Measurements from ENCODE around the gene DOK7. TPM values are rescaled to one million over a fixed set of nuclear protein-coding genes. Genes with fewer than 3 reads are reported as not detected.

Gene DOK7
- total RNA-seq, 2 donors from 2014 or later = 8.2 to 16.4 TPM

- Histone ChIP-seq H3K27me3 (replicated peaks; ENCODE audit: insufficient read depth) (no peaks in the 10 kb centered on the region), H3K4me3 (no peak overlapping the region), H3K36me3 (peaks cover 0 to 6% of the 10 kb centered on the region in 2 donors), H3K4me1 (replicated peaks) (no peaks in the 10 kb centered on the region), H3K27ac (no peak overlapping the region), H3K9me3 (no peaks in the 10 kb centered on the region)
- no peak for DNase-seq (ENCODE audit: low spot score)
- TF ChIP-seq CTCF (IDR thresholded peaks at IDR 0.05) (no peak), POLR2AphosphoS5 (IDR thresholded peaks at IDR 0.05) (no peak), POLR2A (IDR thresholded peaks at IDR 0.05) (no peak)
- intact Hi-C loops (cut with DNase I) = no loop called here
- WGBS = 90% methylated on average over 17 of the region's 19 CpGs
Observed at GRCh38 chr4:3422808-3423297, 40.3 kb upstream of the DOK7 start.

- TF ChIP-seq CTCF (IDR thresholded peaks at IDR 0.05) = no peak
- TF ChIP-seq POLR2AphosphoS5 (IDR thresholded peaks at IDR 0.05) = no peak
- TF ChIP-seq POLR2A (IDR thresholded peaks at IDR 0.05) = no peak
- H3K9me3 ChIP-seq = no peaks in the 10 kb centered on the region
- 97% methylated on average over 13 of the region's 16 CpGs for WGBS
- H3K36me3 ChIP-seq = peaks cover 0 to 6% of the 10 kb centered on the region in 2 donors
- H3K4me3 ChIP-seq = no peak overlapping the region
- no peak for DNase-seq (ENCODE audit: low spot score)
- no peak overlapping the region for H3K27ac ChIP-seq
- intact Hi-C loops (cut with DNase I) = no loop called here
- no peaks in the 10 kb centered on the region for H3K4me1 ChIP-seq (replicated peaks)
- no peaks in the 10 kb centered on the region for H3K27me3 ChIP-seq (replicated peaks; ENCODE audit: insufficient read depth)
Observed at GRCh38 chr4:3423406-3423805, 39.7 kb upstream of the DOK7 start.

- Histone ChIP-seq H3K27ac (no peak overlapping the region), H3K9me3 (no peaks in the 10 kb centered on the region), H3K36me3 (peaks cover 0 to 6% of the 10 kb centered on the region in 2 donors), H3K4me1 (replicated peaks) (no peaks in the 10 kb centered on the region), H3K27me3 (replicated peaks; ENCODE audit: insufficient read depth) (no peaks in the 10 kb centered on the region), H3K4me3 (no peak overlapping the region)
- no peak for DNase-seq (ENCODE audit: low spot score)
- intact Hi-C loops (cut with DNase I) = no loop called here
- TF ChIP-seq POLR2AphosphoS5 (IDR thresholded peaks at IDR 0.05) (no peak), CTCF (IDR thresholded peaks at IDR 0.05) (no peak), POLR2A (IDR thresholded peaks at IDR 0.05) (no peak)
- WGBS = 93% methylated on average over 13 of the region's 13 CpGs
Observed at GRCh38 chr4:3423952-3424351, 39.2 kb upstream of the DOK7 start.

- Histone ChIP-seq H3K27ac (no peak overlapping the region), H3K27me3 (replicated peaks; ENCODE audit: insufficient read depth) (no peaks in the 10 kb centered on the region), H3K4me1 (replicated peaks) (no peaks in the 10 kb centered on the region), H3K9me3 (no peaks in the 10 kb centered on the region), H3K36me3 (peaks cover 0 to 11% of the 10 kb centered on the region in 2 donors), H3K4me3 (no peak overlapping the region)
- WGBS = 85% methylated on average over 20 of the region's 20 CpGs
- intact Hi-C loops (cut with DNase I) = no loop called here
- no peak for DNase-seq (ENCODE audit: low spot score)
- TF ChIP-seq POLR2AphosphoS5 (IDR thresholded peaks at IDR 0.05) = no peak
- no peak for TF ChIP-seq POLR2A (IDR thresholded peaks at IDR 0.05)
- TF ChIP-seq CTCF (IDR thresholded peaks at IDR 0.05) = no peak
Observed at GRCh38 chr4:3424522-3425095, 38.5 kb upstream of the DOK7 start.

GRCh38 chr4:3426465-3427133 is 36.5 kb upstream of the DOK7 start:
- Histone ChIP-seq H3K4me3 (no peak overlapping the region), H3K36me3 (peaks cover 0 to 11% of the 10 kb centered on the region in 2 donors), H3K4me1 (replicated peaks) (no peaks in the 10 kb centered on the region), H3K27me3 (replicated peaks; ENCODE audit: insufficient read depth) (no peaks in the 10 kb centered on the region), H3K9me3 (no peaks in the 10 kb centered on the region), H3K27ac (no peak overlapping the region)
- TF ChIP-seq POLR2AphosphoS5 (IDR thresholded peaks at IDR 0.05) (no peak), POLR2A (IDR thresholded peaks at IDR 0.05) (no peak), CTCF (IDR thresholded peaks at IDR 0.05) (no peak)
- intact Hi-C loops (cut with DNase I) = no loop called here
- DNase-seq (ENCODE audit: low spot score) = no peak
- 69% methylated on average over 19 of the region's 24 CpGs for WGBS
